Ishikawa (cell line): ENCODE measurements around the gene SINHCAF.

ENCODE experiments used
- CEBPB ChIP-seq: IDR thresholded peaks from 2 replicates; pipeline ENCODE4 v1.6.1; 2012
- CREB1 ChIP-seq: IDR thresholded peaks from 2 replicates; pipeline ENCODE4 v1.6.1; 2012; ENCODE audit warnings: low read depth
- EGR1 ChIP-seq: IDR thresholded peaks from 2 replicates; pipeline ENCODE4 v1.6.1; 2012
- EP300 ChIP-seq: IDR thresholded peaks from 2 replicates; pipeline ENCODE4 v1.6.1; 2012; ENCODE audit warnings: borderline replicate concordance
- FOXM1 ChIP-seq: IDR thresholded peaks from 2 replicates; pipeline ENCODE4 v1.6.1; 2012; ENCODE audit warnings: low read depth, borderline replicate concordance
- MAX ChIP-seq: IDR thresholded peaks from 2 replicates; pipeline ENCODE4 v1.6.1; 2012
- NFIC ChIP-seq: IDR thresholded peaks from 2 replicates; pipeline ENCODE4 v1.6.1; 2012
- RAD21 ChIP-seq: IDR thresholded peaks from 2 replicates; pipeline ENCODE4 v1.6.1; 2012; ENCODE audit warnings: low read depth
- TAF1 ChIP-seq: IDR thresholded peaks from 2 replicates; pipeline ENCODE4 v1.6.1; 2012; ENCODE audit warnings: low read depth, mild to moderate bottlenecking
- TCF12 ChIP-seq: IDR thresholded peaks from 2 replicates; pipeline ENCODE4 v1.6.1; 2012; ENCODE audit warnings: low read depth
- TEAD4 ChIP-seq: IDR thresholded peaks from 2 replicates; pipeline ENCODE4 v1.6.1; 2012
- USF1 ChIP-seq: IDR thresholded peaks from 2 replicates; pipeline ENCODE4 v1.6.1; 2012
- YY1 ChIP-seq: IDR thresholded peaks from 2 replicates; pipeline ENCODE4 v1.6.1; 2012; ENCODE audit warnings: low read depth
- ZBTB7A ChIP-seq: IDR thresholded peaks from 2 replicates; pipeline ENCODE4 v1.6.1; 2012; ENCODE audit warnings: low read depth

Gene SINHCAF

GRCh38 chr12:31248337-31248736, 77.6 kb downstream of the SINHCAF start:
- TF ChIP-seq RAD21, result no peak
- no peak for TF ChIP-seq EGR1
- no peak for TF ChIP-seq MAX
- no peak for TF ChIP-seq YY1
- TF ChIP-seq TAF1, result no peak

- TF ChIP-seq EP300, result no peak
- TF ChIP-seq NFIC, result no peak
- no peak for TF ChIP-seq CREB1
Measured at GRCh38 chr12:31246470-31246850, 79.5 kb downstream of the SINHCAF start.

- no peak for TF ChIP-seq EGR1
- no peak for TF ChIP-seq MAX
- TF ChIP-seq TEAD4, result no peak
- TF ChIP-seq FOXM1, result no peak
- no peak for TF ChIP-seq TAF1
- no peak for TF ChIP-seq CEBPB
- TF ChIP-seq USF1, result no peak
- no peak for TF ChIP-seq RAD21
- TF ChIP-seq NFIC, result no peak
Measured at GRCh38 chr12:31245822-31246469, 80.0 kb downstream of the SINHCAF start.

GRCh38 chr12:31238764-31239387, 87.1 kb downstream of the SINHCAF start:
- TF ChIP-seq RAD21 (peak; percentile 81), TCF12 (no peak)

GRCh38 chr12:31236998-31237637, 88.8 kb downstream of the SINHCAF start:
- TF ChIP-seq CEBPB (no peak), ZBTB7A (no peak), EP300 (no peak), RAD21 (no peak), USF1 (no peak), TCF12 (no peak), TEAD4 (no peak), FOXM1 (no peak), MAX (no peak), TAF1 (no peak)

- TF ChIP-seq TAF1 (no peak), RAD21 (no peak), NFIC (no peak), YY1 (no peak), TCF12 (no peak), USF1 (no peak), EP300 (no peak)
Measured at GRCh38 chr12:31235868-31236395, 90.0 kb downstream of the SINHCAF start.

- TF ChIP-seq TEAD4, result no peak
- TF ChIP-seq MAX, result no peak
- TF ChIP-seq EP300, result no peak
- TF ChIP-seq USF1, result no peak
- 0 out of 2 replicates have a peak, but pooled peaks have one; percentile 4 for TF ChIP-seq TCF12
Measured at GRCh38 chr12:31234955-31235867, 90.7 kb downstream of the SINHCAF start.

GRCh38 chr12:31234053-31234840, 91.7 kb downstream of the SINHCAF start:
- TF ChIP-seq YY1 (no peak), NFIC (no peak), RAD21 (no peak), ZBTB7A (no peak), TCF12 (0 out of 2 replicates have a peak, but pooled peaks have one; percentile 6), EGR1 (no peak), CREB1 (no peak)
